K562 (cell line): Measurements from ENCODE around the gene GCDH. TPM values are rescaled to one million over a fixed set of nuclear protein-coding genes. Genes with fewer than 3 reads are reported as not detected.

ENCODE experiments used
- BRD4 ChIP-seq: fragments of 200-600 bp; sonication (generic); IDR thresholded peaks from 2 replicates; pipeline ENCODE4 v1.6.1; 2017; ENCODE audit warnings: inconsistent platforms
- CHD2 ChIP-seq: IDR thresholded peaks from 2 replicates; pipeline ENCODE4 v1.6.1; 2011; ENCODE audit warnings: low read depth, low read length
- CTBP1 ChIP-seq: fragments of 450-650 bp; IDR thresholded peaks from 2 replicates; pipeline ENCODE4 v1.6.1; 2016; ENCODE audit warnings: borderline replicate concordance
- ELF1 ChIP-seq: fragments of 200-800 bp; sonication (Bioruptor generic); IDR thresholded peaks from 2 replicates; pipeline ENCODE4 v1.6.1; 2016; ENCODE audit warnings: missing genetic modification characterization, missing compliant biosample characterization
- FOXK1 ChIP-seq: sonication (generic); formaldehyde crosslinking; IDR thresholded peaks from 2 replicates; pipeline ENCODE4 v1.8.0; 2022; ENCODE audit warnings: missing genetic modification reagents, mild to moderate bottlenecking, borderline replicate concordance
- KLF13 ChIP-seq: fragments of 450-650 bp; IDR thresholded peaks from 2 replicates; pipeline ENCODE4 v1.6.1; 2016; ENCODE audit warnings: missing genetic modification characterization, low read depth, mild to moderate bottlenecking, missing compliant biosample characterization, moderate library complexity, borderline replicate concordance
- NFIC ChIP-seq: fragments of 450-650 bp; IDR thresholded peaks from 2 replicates; pipeline ENCODE4 v1.6.1; 2017; ENCODE audit warnings: mild to moderate bottlenecking, inconsistent platforms
- RBM14 ChIP-seq: fragments of 200-400 bp; formaldehyde crosslinking; IDR thresholded peaks from 2 replicates; pipeline ENCODE4 v1.6.1; 2018; ENCODE audit warnings: low read depth, mild to moderate bottlenecking, low read length, moderate library complexity, borderline replicate concordance; ENCODE audit not compliant: insufficient read depth
- ZFP30 ChIP-seq: fragments of 250-450 bp; sonication (Bioruptor Pico); IDR thresholded peaks from 2 replicates; pipeline ENCODE4 v1.8.0; 2022; ENCODE audit warnings: moderate library complexity, mild to moderate bottlenecking, inconsistent platforms, borderline replicate concordance
- ZFX ChIP-seq: sonication (generic); formaldehyde crosslinking; IDR thresholded peaks from 2 replicates; pipeline ENCODE4 v1.8.0; 2022; ENCODE audit warnings: mild to moderate bottlenecking, missing genetic modification reagents, moderate library complexity
- ZNF232 ChIP-seq: sonication (generic); formaldehyde crosslinking; IDR thresholded peaks from 2 replicates; pipeline ENCODE4 v1.8.0; 2022; ENCODE audit warnings: mild to moderate bottlenecking, missing genetic modification reagents
- ZNF318 ChIP-seq, 2 experiments: fragments of 450-650 bp; IDR thresholded peaks; 2 replicates each; pipeline ENCODE4 v1.6.1; 2016; ENCODE audit warnings: mild to moderate bottlenecking in 2 of 2, borderline replicate concordance in 1 of 2, low read depth in 1 of 2, moderate library complexity in 1 of 2
- ZNF561 ChIP-seq: fragments of 450-650 bp; formaldehyde crosslinking; conservative IDR thresholded peaks from 2 replicates; pipeline ENCODE4 v1.4.0; 2020; ENCODE audit warnings: mild to moderate bottlenecking, moderate library complexity
- ZNF583 ChIP-seq: fragments of 250-450 bp; sonication (Bioruptor Pico); IDR thresholded peaks from 2 replicates; pipeline ENCODE4 v1.4.0; 2020
- polyA plus RNA-seq, 8 experiments: library from polyadenylated mRNA; depleted of rRNA in 4 of 8; stranded (reverse) in 5 of 8; unstranded in 3 of 8; fragments of >200 nt; fragmentation: Nextera tagmentation in 2 of 8; fragmentation: Illumina TruSeq in 1 of 8; extraction: Ambion mirVana in 2 of 8; extraction: Trizol in 1 of 8; gene quantifications; 2 replicates each; pipeline versions ENCODE4 v1.2.1 to v1.2.3, GENCODE V29; 2011 to 2014; ENCODE audit warnings: inconsistent platforms in 1 of 8, missing spikeins in 1 of 8
- total RNA-seq, 7 experiments: library from RNA; depleted of rRNA in 6 of 7; stranded (reverse); fragments of >200 nt in 6 of 7; fragmentation: Illumina TruSeq in 2 of 7; extraction: Trizol in 2 of 7; gene quantifications; 2 replicates each; pipeline versions ENCODE4 v1.2.1 to v1.2.3, GENCODE V29; 2011 to 2021; ENCODE audit warnings: low replicate concordance in 1 of 7
- TF ChIP-seq, protein P1 (sequence below): fragments of 150-350 bp; conservative IDR thresholded peaks from 2 replicates; pipeline ENCODE4 v1.6.1; 2014; ENCODE audit warnings: low read length
- TF ChIP-seq, protein P2 (sequence below): sonication (generic); formaldehyde crosslinking; IDR thresholded peaks from 2 replicates; pipeline ENCODE4 v1.8.0; 2022; ENCODE audit warnings: mild to moderate bottlenecking, missing genetic modification reagents

GCDH gene
- total and polyA plus RNA-seq, 9 of the 15 experiments (the other 6 are each of a cell fraction or from before 2014, with no cell fraction given): 2.9 to 50.8 (median 19.1) TPM

DNA sequence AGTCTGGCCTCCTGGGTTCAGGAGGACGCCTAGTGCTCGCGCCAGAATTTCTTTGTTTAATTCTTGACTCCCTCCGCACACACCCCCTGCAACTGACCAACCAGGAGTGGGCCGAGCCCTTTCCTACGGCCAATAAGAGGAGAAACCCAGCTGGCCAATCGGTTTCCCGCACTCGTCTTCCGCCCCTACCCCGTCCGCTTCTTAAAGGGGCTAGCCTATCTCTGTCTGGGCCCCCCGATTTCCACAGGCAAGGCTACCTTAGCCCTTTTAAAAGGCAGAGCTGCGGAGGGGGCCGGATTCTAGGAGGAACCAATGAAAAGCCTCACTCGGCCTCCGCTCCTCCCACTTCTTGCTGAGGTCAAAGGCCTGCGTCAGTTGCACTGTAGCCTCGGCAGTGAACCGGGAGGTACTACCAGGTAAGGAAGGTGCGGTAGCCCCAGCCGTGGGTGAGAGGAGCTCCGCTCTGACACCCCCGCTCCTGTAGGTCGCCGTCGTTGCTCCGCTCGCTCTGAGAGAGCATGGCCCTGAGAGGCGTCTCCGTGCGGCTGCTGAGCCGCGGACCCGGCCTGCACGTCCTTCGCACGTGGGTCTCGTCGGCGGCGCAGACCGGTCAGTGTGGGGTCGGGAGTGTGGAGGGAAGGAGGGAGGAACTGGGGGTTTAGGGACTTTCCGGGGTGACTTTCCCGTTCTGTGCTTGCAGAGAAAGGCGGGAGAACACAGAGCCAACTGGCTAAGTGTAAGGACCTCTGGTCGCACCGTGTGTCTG lies at the start of gene GCDH (continued):
- TF ChIP-seq ZNF318 (IDR thresholded peaks at IDR 0.05; ENCODE audit: borderline replicate concordance in 1 of 2, low read depth in 1 of 2) (peak in 1 of 2 experiments; percentile 96; a peak in 2 of 4 replicates), CHD2 (peak; percentile 58), ZNF232 (CRISPR knock-in tag) (0 out of 2 replicates have a peak, but pooled peaks have one; percentile 60), ZNF583 (CRISPR knock-in tag) (no peak), FOXK1 (CRISPR knock-in tag) (0 out of 2 replicates have a peak, but pooled peaks have one; percentile 17), KLF13 (tag) (0 out of 2 replicates have a peak, but pooled peaks have one; percentile 46), CTBP1 (0 out of 2 replicates have a peak, but pooled peaks have one; percentile 51), RBM14 (no peak), NFIC (no peak; the same call in 1 of the 2 replicates), ZFP30 (CRISPR knock-in tag) (no peak), BRD4 (no peak), ZFX (CRISPR knock-in tag) (peak; percentile 57), ZNF561 (no peak), ELF1 (tag) (peak; percentile 69)
- TF ChIP-seq, protein P1, sequence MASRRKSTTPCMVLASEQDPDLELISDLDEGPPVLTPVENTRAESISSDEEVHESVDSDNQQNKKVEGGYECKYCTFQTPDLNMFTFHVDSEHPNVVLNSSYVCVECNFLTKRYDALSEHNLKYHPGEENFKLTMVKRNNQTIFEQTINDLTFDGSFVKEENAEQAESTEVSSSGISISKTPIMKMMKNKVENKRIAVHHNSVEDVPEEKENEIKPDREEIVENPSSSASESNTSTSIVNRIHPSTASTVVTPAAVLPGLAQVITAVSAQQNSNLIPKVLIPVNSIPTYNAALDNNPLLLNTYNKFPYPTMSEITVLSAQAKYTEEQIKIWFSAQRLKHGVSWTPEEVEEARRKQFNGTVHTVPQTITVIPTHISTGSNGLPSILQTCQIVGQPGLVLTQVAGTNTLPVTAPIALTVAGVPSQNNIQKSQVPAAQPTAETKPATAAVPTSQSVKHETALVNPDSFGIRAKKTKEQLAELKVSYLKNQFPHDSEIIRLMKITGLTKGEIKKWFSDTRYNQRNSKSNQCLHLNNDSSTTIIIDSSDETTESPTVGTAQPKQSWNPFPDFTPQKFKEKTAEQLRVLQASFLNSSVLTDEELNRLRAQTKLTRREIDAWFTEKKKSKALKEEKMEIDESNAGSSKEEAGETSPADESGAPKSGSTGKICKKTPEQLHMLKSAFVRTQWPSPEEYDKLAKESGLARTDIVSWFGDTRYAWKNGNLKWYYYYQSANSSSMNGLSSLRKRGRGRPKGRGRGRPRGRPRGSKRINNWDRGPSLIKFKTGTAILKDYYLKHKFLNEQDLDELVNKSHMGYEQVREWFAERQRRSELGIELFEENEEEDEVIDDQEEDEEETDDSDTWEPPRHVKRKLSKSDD: no peak
- TF ChIP-seq, protein P2, sequence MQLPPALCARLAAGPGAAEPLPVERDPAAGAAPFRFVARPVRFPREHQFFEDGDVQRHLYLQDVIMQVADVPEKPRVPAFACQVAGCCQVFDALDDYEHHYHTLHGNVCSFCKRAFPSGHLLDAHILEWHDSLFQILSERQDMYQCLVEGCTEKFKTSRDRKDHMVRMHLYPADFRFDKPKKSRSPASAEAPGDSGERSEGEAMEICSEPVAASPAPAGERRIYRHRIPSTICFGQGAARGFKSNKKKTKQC (CRISPR knock-in tag): peak; percentile 93
